Fibroblast of lung (primary cell): Measurements from ENCODE around the gene OR10H1.

Experiments
- EZH2 ChIP-seq: IDR thresholded peaks from 2 replicates; pipeline ENCODE4 v1.5.1; 2012; ENCODE audit warnings: low read length, control low read depth, mild to moderate bottlenecking; ENCODE audit errors: missing control alignments
- TF ChIP-seq, protein P1 (sequence below), 2 donors: IDR thresholded peaks in 1 of 2; conservative IDR thresholded peaks in 1 of 2; 1 replicate in 1 of 2; 2 replicates in 1 of 2; pipeline ENCODE4 v1.5.1; 2011 to 2012; ENCODE audit warnings: low read length in 2 of 2, control low read depth in 1 of 2, inconsistent platforms in 1 of 2, low read depth in 1 of 2, mild to moderate bottlenecking in 1 of 2

DNA sequence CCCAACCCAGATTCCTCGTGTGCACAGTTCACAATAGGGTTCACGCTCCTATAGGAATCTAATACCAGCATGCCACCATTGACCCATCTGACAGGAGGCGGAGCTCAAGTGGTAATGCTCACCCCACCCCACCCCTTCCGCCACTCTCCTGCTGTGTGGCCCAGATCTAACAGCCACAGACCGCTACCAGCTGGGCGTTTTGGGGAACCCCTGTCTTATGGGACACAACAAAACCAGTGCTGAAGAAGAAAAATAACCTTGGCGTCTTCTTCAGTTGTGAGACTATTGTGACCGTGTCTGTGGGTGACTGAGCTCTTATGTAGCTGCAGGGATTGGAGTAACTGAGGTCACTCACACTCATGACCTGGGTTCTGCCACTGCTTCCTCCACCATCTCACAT lies 5.2 kb upstream of the OR10H1 start:
- TF ChIP-seq, protein P1, sequence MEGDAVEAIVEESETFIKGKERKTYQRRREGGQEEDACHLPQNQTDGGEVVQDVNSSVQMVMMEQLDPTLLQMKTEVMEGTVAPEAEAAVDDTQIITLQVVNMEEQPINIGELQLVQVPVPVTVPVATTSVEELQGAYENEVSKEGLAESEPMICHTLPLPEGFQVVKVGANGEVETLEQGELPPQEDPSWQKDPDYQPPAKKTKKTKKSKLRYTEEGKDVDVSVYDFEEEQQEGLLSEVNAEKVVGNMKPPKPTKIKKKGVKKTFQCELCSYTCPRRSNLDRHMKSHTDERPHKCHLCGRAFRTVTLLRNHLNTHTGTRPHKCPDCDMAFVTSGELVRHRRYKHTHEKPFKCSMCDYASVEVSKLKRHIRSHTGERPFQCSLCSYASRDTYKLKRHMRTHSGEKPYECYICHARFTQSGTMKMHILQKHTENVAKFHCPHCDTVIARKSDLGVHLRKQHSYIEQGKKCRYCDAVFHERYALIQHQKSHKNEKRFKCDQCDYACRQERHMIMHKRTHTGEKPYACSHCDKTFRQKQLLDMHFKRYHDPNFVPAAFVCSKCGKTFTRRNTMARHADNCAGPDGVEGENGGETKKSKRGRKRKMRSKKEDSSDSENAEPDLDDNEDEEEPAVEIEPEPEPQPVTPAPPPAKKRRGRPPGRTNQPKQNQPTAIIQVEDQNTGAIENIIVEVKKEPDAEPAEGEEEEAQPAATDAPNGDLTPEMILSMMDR (conservative IDR thresholded peaks at IDR 0.05 in 1 of 2, IDR thresholded peaks at IDR 0.05 in 1 of 2; ENCODE audit: low read depth in 1 of 2, low read length in 2 of 2), result no peak
- no peak for TF ChIP-seq EZH2
